HG02973 (cell line): ENCODE data around the gene TSEN15.

Experiments used
- ATAC-seq: cut with Tn5 transposase; IDR thresholded peaks from one replicate; pipeline ENCODE4 v1.9.1; 2021; ENCODE audit warnings: moderate library complexity; ENCODE audit not compliant: unreplicated experiment

The TSEN15 gene

DNA sequence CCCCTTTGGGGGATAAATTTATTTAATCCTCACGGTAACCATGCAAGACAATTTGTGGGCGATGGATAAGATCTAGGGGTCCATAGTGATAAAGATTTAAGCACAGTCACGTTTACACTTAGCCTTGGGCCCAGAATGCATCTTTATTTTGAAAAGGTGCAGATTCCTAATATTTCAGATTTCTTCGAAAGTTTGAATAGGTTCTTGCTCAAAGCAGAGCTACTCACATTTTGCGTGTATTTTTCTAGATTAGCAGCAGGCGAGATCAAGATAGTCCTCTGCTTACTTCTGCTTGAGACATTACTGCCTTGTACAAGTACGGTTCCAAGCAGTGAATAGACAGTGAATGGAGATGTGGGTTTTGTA lies 647 bp downstream of the TSEN15 start:
- no peak for ATAC-seq

GRCh38 chr1:184052750-184053149 lies 1.2 kb downstream of the TSEN15 start:
- no peak for ATAC-seq

- ATAC-seq = no peak
These were observed 2.4 kb downstream of the TSEN15 start for GRCh38 chr1:184053881-184054280.

GRCh38 chr1:184056921-184057555 lies 5.5 kb downstream of the TSEN15 start:
- ATAC-seq = no peak

GRCh38 chr1:184059887-184060286 lies 8.4 kb downstream of the TSEN15 start:
- ATAC-seq = no peak

- ATAC-seq = no peak
These were observed 8.8 kb downstream of the TSEN15 start for GRCh38 chr1:184060316-184060715.

- ATAC-seq = no peak
These were observed 10.0 kb downstream of the TSEN15 start for GRCh38 chr1:184061396-184062003.

DNA sequence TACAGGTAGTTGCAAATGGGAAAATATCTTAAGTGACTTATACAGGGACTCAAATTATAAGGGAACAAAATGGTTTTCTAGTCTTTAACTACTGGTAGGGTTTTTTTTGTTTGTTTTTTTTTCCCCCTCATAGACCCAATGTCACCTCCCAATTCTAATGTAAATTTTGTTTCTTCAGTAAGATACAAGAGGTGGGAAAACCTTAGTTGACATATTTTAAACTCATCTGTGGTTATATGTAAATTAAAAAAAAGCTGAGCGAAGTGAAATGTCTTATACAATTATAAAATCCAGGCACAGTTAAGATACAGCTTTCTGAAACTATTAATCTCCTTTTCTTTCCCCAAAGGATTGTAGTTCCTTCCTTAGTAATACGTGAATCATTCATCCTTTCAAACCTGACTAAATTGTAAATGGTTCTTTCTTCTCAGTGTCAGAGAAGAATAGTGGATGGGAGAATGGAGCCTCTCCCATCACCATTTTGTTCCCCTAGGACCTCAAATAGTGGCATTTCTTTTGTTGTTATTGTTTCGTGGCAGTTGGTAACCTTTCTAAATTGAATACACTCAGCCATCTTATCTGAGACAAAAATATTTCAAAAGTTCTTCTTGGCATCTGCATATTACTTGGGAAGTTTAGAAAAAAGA lies 11.2 kb downstream of the TSEN15 start:
- ATAC-seq = no peak

DNA sequence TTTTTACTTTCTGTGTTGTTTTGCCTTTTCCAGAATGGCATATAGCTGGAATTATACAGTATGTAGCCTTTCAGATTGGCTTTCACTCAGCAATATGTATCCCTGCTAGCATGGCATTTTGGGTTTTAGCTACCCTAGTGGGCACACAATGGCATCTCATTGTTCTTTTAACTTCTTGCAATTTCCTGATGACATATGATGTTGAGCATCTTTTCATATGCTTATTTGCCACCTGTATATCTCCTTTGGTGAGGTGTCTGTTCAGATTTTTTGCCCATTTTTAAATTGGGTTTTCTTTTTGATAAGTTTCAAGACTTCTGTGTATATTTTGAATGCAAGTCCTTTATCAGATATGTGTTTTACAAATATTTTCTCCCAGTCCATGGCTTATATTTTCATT lies 14.0 kb downstream of the TSEN15 start:
- ATAC-seq = no peak

DNA sequence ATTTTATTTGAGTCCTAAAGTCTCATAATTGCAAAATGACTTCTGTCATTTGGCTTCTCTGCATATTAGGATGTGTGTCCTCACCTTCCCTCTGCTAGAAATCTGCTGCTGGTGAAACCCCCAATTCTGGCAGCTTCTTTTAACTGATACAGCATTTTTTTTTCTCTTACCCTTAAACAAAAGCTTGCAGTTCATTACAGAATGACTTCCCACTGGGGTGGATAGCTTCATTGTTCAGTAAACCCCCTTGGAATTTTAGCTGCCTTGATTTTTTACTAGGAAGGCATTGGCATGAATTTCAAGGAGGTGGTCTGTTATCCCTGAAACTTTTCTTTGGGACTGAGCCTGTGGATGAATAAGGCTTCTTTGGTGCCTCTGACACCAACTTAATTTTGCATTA lies 16.8 kb downstream of the TSEN15 start:
- no peak for ATAC-seq

GRCh38 chr1:184069675-184070074 lies 18.1 kb downstream of the TSEN15 start:
- ATAC-seq = no peak

DNA sequence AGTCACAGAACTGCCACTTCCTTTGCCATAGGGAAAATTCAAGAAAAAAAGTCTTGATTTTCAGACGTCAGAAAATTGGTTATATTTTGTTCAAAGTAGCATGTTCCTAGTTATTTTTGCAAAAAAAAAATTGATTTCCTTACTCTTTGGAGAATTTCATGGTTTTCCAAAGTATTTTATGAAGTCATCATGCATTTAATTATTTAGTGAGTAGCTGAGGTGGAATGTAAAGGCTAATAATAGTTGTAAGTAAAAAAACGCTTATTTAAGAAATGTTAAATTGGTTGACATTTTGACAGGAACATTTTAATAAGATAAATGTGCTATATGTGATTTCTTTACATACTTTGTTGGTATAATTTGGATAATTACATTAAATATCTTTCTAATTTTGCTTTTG lies 20.8 kb downstream of the TSEN15 start:
- ATAC-seq = no peak

GRCh38 chr1:184074383-184074782 lies 22.9 kb downstream of the TSEN15 start:
- no peak for ATAC-seq

DNA sequence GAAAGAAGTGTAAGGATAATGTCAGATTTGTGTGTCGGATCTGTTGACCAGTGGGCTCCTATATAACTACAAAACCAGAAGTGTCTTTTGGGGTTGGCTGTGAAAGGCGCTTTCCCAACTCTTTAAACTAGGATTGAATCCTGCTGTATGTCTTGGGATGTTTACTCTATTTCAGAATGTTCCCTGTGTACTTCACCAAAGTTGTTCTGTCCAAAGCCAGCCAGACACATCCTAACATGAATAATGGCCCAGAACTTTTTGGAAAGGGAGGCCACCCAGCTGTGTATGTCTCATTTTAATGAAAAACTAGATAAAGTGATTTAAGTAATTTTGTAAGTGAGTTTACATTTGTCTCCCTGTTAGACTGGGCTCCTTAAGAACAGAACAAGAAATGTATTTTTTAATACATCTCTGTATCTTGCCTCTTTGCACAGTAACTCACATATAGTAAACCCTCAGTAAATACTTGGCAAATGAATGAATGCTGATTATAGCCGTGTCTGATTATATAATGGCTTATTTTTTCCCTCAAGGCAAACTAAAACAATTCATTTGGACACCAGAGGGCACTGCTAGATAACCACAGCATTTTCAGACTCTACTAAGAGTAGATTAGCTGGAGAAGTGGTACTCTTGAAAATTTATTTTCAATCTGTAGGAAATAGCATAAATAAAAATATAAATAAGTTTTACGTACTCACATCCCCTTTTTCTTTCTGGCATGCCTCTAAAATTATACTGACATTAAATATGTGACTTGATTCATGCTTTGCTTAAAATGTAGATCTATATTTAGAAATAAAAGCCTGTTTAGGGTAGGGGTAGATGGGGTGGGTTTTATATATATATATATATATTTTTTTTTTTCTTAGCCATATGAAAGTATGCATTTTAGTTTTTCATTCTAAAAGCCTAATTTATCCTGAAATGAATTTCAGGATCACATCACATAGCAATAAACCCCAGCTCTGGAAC lies 23.8 kb downstream of the TSEN15 start:
- ATAC-seq = peak; percentile 56

GRCh38 chr1:184078564-184079249 lies 27.2 kb downstream of the TSEN15 start:
- ATAC-seq = no peak

DNA sequence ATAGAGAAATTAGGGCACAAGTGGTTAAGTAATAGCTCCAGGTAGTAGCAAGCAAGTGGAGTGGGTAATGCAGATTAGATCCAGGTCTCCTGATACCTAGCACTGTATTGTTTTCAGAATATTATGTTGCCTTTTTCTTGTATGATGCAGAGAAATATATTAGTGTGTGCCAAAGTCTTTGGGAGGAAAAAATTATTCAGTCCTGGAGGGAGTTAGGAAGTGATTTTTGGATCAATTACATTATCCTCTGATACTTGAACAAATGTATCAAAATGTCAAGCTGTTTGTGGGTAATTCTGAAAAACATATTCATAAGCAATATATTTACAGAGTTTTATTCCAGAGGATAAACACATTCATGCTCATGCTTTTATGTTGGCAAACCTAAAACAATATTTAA lies 28.8 kb downstream of the TSEN15 start:
- no peak for ATAC-seq

- no peak for ATAC-seq
These were observed 31.2 kb downstream of the TSEN15 start for GRCh38 chr1:184082541-184083415.

DNA sequence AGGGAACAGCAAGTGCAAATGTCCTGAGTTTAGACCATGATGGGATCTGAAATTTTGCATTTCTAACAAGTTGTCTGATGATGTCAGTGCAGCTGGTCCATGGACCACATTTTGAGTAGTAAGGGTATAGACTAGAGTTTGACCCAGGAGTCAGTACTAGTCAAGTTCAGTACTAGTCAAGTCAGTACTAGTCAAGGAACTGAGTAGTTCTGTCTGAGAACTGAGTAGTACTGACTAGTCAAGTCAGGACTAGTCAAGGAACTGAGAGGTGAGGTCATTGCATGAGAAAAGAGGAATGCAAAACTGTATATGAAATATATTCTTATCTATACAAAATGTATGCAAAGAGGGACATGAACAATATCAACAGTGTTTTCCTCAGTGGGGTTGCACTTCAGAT lies 34.1 kb downstream of the TSEN15 start:
- ATAC-seq = no peak

DNA sequence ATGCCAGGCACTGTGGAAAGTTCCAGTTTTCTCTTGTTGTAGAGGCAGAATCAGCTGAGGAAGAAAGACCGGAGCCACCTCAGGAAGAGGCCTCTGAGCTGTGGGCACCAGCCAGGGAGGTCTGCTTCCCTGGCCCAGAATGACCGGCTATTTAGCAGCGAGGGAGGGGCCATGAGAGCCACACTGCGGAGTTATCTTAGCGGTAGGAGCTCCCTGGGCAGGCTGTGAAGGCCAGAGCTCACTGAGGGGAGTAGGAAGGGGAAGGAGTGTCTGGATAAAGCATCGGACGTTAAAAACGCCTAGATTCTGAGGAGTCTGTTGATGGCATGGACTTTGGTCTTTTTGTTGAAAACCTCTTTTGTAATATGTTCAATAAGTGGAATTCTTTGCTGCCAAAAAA lies 36.5 kb downstream of the TSEN15 start:
- ATAC-seq = no peak

GRCh38 chr1:184093071-184093470 lies 41.5 kb downstream of the TSEN15 start:
- ATAC-seq = no peak
